CD8-positive, alpha-beta memory T cell (primary cell): ENCODE results near the gene CDH23. TPM values are rescaled to one million over a fixed set of nuclear protein-coding genes. Genes with fewer than 3 reads are reported as not detected.
A peak's percentile ranks its signal among the peaks of the same experiment; 100 is the strongest.

Experiments used
- CTCF ChIA-PET: fragments of 350-600 bp; sonication (Branson Sonifier 250); formaldehyde crosslinking; loops from one replicate; lab custom pipeline; 2021; ENCODE audit warnings: antibody characterized with exemption; lab: Charles Lee
- POLR2A ChIA-PET: fragments of 350-600 bp; sonication (Branson Sonifier 250); formaldehyde crosslinking; loops from one replicate; lab custom pipeline; 2021; ENCODE audit warnings: antibody characterized with exemption; lab: Charles Lee
- DNase-seq, 5 donors: peaks; one replicate each; pipeline versions ENCODE4 v3.0.0 to v3.0.0-alpha.2; 2020 to 2022; ENCODE audit warnings: mixed read lengths in 1 of 5
- H3K27ac ChIP-seq: one replicate; pipeline ENCODE4 v1.7.0; 2013; ENCODE audit warnings: low read depth, mild to moderate bottlenecking, low read length, moderate library complexity
- H3K27me3 ChIP-seq: 2 replicates; pipeline ENCODE4 v1.7.0; 2013; ENCODE audit warnings: low read length, mild to moderate bottlenecking; ENCODE audit not compliant: insufficient read depth, poor library complexity, severe bottlenecking
- H3K36me3 ChIP-seq: 2 replicates; pipeline ENCODE4 v1.7.0; 2013; ENCODE audit warnings: mild to moderate bottlenecking, low read length, moderate library complexity; ENCODE audit not compliant: insufficient read depth
- H3K4me1 ChIP-seq: 2 replicates; pipeline ENCODE4 v1.7.0; 2013; ENCODE audit warnings: mild to moderate bottlenecking, low read length, moderate library complexity; ENCODE audit not compliant: insufficient read depth
- H3K4me3 ChIP-seq: 2 replicates; pipeline ENCODE4 v1.7.0; 2013; ENCODE audit warnings: mild to moderate bottlenecking, low read length
- H3K9me3 ChIP-seq: 2 replicates; pipeline ENCODE4 v1.7.0; 2013; ENCODE audit warnings: mild to moderate bottlenecking, low read length
- H3K27ac Mint-ChIP-seq, 8 donors: one replicate each; pipeline ENCODE4 v1.8.0; 2020 to 2021; ENCODE audit warnings: mixed read lengths in 8 of 8, mild to moderate bottlenecking in 6 of 8, inconsistent platforms in 3 of 8, moderate library complexity in 3 of 8
- H3K27me3 Mint-ChIP-seq, 2 donors: one replicate each; pipeline ENCODE4 v1.8.0; 2020 to 2021; ENCODE audit warnings: mixed read lengths in 2 of 2, mild to moderate bottlenecking in 1 of 2, moderate library complexity in 1 of 2
- H3K36me3 Mint-ChIP-seq, 3 donors: one replicate each; pipeline ENCODE4 v1.8.0; 2020 to 2021; ENCODE audit warnings: mixed read lengths in 3 of 3, inconsistent platforms in 1 of 3, mild to moderate bottlenecking in 1 of 3
- H3K4me1 Mint-ChIP-seq, 3 donors: one replicate each; pipeline ENCODE4 v1.8.0; 2020 to 2021; ENCODE audit warnings: mixed read lengths in 3 of 3, inconsistent platforms in 1 of 3, mild to moderate bottlenecking in 1 of 3
- H3K4me3 Mint-ChIP-seq, 7 donors: one replicate each; pipeline ENCODE4 v1.8.0; 2020 to 2021; ENCODE audit warnings: mixed read lengths in 7 of 7, mild to moderate bottlenecking in 6 of 7, moderate library complexity in 4 of 7, inconsistent platforms in 2 of 7
- H3K9me3 Mint-ChIP-seq, 5 donors: one replicate each; pipeline ENCODE4 v1.8.0; 2020 to 2022; ENCODE audit warnings: mixed read lengths in 5 of 5, mild to moderate bottlenecking in 3 of 5, moderate library complexity in 2 of 5, inconsistent platforms in 1 of 5
- polyA plus RNA-seq: library from polyadenylated mRNA; unstranded; fragments of 300-500 nt; fragmentation: Illumina TruSeq; gene quantifications from one replicate; pipeline ENCODE4 v1.2.3, GENCODE V29; 2021
- total RNA-seq, 2 experiments: library from RNA; stranded (reverse); gene quantifications; one replicate each; pipeline ENCODE4 v1.2.3, GENCODE V29; 2021

CDH23 gene
- total and polyA plus RNA-seq, 3 experiments from 2014 or later, result 0.74 to 2.0 (median 0.78) TPM

- no peaks in the 10 kb centered on the region for H3K4me1 Mint-ChIP-seq
- no peaks in the 10 kb centered on the region for H3K4me1 ChIP-seq
- CTCF ChIA-PET, result no interaction called here
- no peaks in the 10 kb centered on the region for H3K9me3 ChIP-seq
- no peaks in the 10 kb centered on the region for H3K36me3 ChIP-seq
- no peak overlapping the region for H3K4me3 Mint-ChIP-seq
- H3K27me3 ChIP-seq, result no peaks in the 10 kb centered on the region
- POLR2A ChIA-PET, result no interaction called here
- no peak overlapping the region for H3K4me3 ChIP-seq
- no peak for DNase-seq
- H3K27me3 Mint-ChIP-seq, result peaks cover 0 to 7% of the 10 kb centered on the region in 2 donors
- H3K27ac ChIP-seq, result no peak overlapping the region
- no peaks in the 10 kb centered on the region for H3K9me3 Mint-ChIP-seq
- H3K36me3 Mint-ChIP-seq, result no peaks in the 10 kb centered on the region
- no peak overlapping the region for H3K27ac Mint-ChIP-seq
Observed at GRCh38 chr10:71551970-71552369, 155.2 kb downstream of the CDH23 start.

GRCh38 chr10:71553432-71553831 lies 156.7 kb downstream of the CDH23 start:
- POLR2A ChIA-PET, result no interaction called here
- Mint-ChIP-seq H3K27ac (no peak overlapping the region), H3K27me3 (peaks cover 0 to 10% of the 10 kb centered on the region in 2 donors), H3K36me3 (no peaks in the 10 kb centered on the region), H3K4me3 (no peak overlapping the region), H3K9me3 (no peaks in the 10 kb centered on the region), H3K4me1 (no peaks in the 10 kb centered on the region)
- no peak overlapping the region for H3K4me3 ChIP-seq
- H3K27me3 ChIP-seq, result no peaks in the 10 kb centered on the region
- no peaks in the 10 kb centered on the region for H3K9me3 ChIP-seq
- H3K36me3 ChIP-seq, result no peaks in the 10 kb centered on the region
- no peaks in the 10 kb centered on the region for H3K4me1 ChIP-seq
- no peak for DNase-seq
- no peak overlapping the region for H3K27ac ChIP-seq
- CTCF ChIA-PET, result interaction anchor here (1.2 kb wide), 2 partner anchors 15 to 234 kb away, joined by 3 to 4 read pairs; partner anchors contain the start of gene SLC29A3

GRCh38 chr10:71554671-71555070 lies 158.0 kb downstream of the CDH23 start:
- Mint-ChIP-seq H3K27ac (no peak overlapping the region), H3K4me3 (no peak overlapping the region), H3K9me3 (no peaks in the 10 kb centered on the region), H3K36me3 (peaks cover 0 to 2% (median 0%) of the 10 kb centered on the region in 3 donors), H3K4me1 (no peaks in the 10 kb centered on the region), H3K27me3 (peaks cover 0 to 15% of the 10 kb centered on the region in 2 donors)
- POLR2A ChIA-PET, result no interaction called here
- Histone ChIP-seq H3K36me3 (no peaks in the 10 kb centered on the region), H3K4me3 (no peak overlapping the region), H3K4me1 (no peaks in the 10 kb centered on the region), H3K27me3 (no peaks in the 10 kb centered on the region), H3K9me3 (no peaks in the 10 kb centered on the region), H3K27ac (no peak overlapping the region)
- CTCF ChIA-PET, result interaction anchor here (0.9 to 1.2 kb wide), 2 partner anchors 154 to 236 kb away, joined by 3 to 4 read pairs; partner anchors contain the start of gene SLC29A3
- DNase-seq, result no peak

- no peaks in the 10 kb centered on the region for H3K9me3 Mint-ChIP-seq
- Histone ChIP-seq H3K36me3 (no peaks in the 10 kb centered on the region), H3K27ac (no peak overlapping the region), H3K4me3 (no peak overlapping the region), H3K9me3 (no peaks in the 10 kb centered on the region), H3K27me3 (no peaks in the 10 kb centered on the region), H3K4me1 (no peaks in the 10 kb centered on the region)
- no peak overlapping the region for H3K27ac Mint-ChIP-seq
- ChIA-PET POLR2A (no interaction called here), CTCF (interaction anchor here (0.9 to 1.1 kb wide), 2 partner anchors 153 to 171 kb away, joined by 3 read pairs; no protein-coding TSS in a partner anchor)
- peaks cover 0 to 21% of the 10 kb centered on the region in 2 donors for H3K27me3 Mint-ChIP-seq
- H3K4me1 Mint-ChIP-seq, result no peaks in the 10 kb centered on the region
- H3K4me3 Mint-ChIP-seq, result no peak overlapping the region
- peaks cover 0 to 2% (median 0%) of the 10 kb centered on the region in 3 donors for H3K36me3 Mint-ChIP-seq
- no peak for DNase-seq
Observed at GRCh38 chr10:71555087-71555723, 158.5 kb downstream of the CDH23 start.

GRCh38 chr10:71555724-71556119 lies 159.0 kb downstream of the CDH23 start:
- Mint-ChIP-seq H3K4me1 (no peaks in the 10 kb centered on the region), H3K27ac (no peak overlapping the region), H3K9me3 (no peaks in the 10 kb centered on the region), H3K36me3 (peaks cover 0 to 2% (median 0%) of the 10 kb centered on the region in 3 donors), H3K27me3 (peaks cover 0 to 22% of the 10 kb centered on the region in 2 donors), H3K4me3 (no peak overlapping the region)
- no peaks in the 10 kb centered on the region for H3K36me3 ChIP-seq
- H3K4me3 ChIP-seq, result no peak overlapping the region
- H3K4me1 ChIP-seq, result no peaks in the 10 kb centered on the region
- H3K27me3 ChIP-seq, result no peaks in the 10 kb centered on the region
- H3K9me3 ChIP-seq, result no peaks in the 10 kb centered on the region
- no peak overlapping the region for H3K27ac ChIP-seq
- POLR2A ChIA-PET, result no interaction called here
- CTCF ChIA-PET, result interaction anchor here (0.9 to 1.1 kb wide), 2 partner anchors 153 to 172 kb away, joined by 3 read pairs; no protein-coding TSS in a partner anchor
- DNase-seq, result no peak

GRCh38 chr10:71558991-71559390 lies 162.3 kb downstream of the CDH23 start:
- no peak overlapping the region for H3K4me3 Mint-ChIP-seq
- CTCF ChIA-PET, result interaction anchor here (1.9 kb wide), 1 partner anchor 10 kb away, joined by 4 read pairs; no protein-coding TSS in a partner anchor

GRCh38 chr10:71561003-71561574 lies 164.4 kb downstream of the CDH23 start:
- no peak for DNase-seq
- H3K4me1 ChIP-seq, result no peaks in the 10 kb centered on the region
- no peaks in the 10 kb centered on the region for H3K36me3 ChIP-seq
- no peaks in the 10 kb centered on the region for H3K4me1 Mint-ChIP-seq
- peaks cover 12 to 50% of the 10 kb centered on the region in 2 donors for H3K27me3 Mint-ChIP-seq
- H3K27ac Mint-ChIP-seq, result peak overlapping the region in 1 of 8 donors; percentile 12
- ChIA-PET CTCF (interaction anchor here (1.9 kb wide), 1 partner anchor 9 kb away, joined by 5 read pairs; no protein-coding TSS in a partner anchor), POLR2A (interaction anchor here (0.6 kb wide), 1 partner anchor 217 kb away, joined by 3 read pairs; no protein-coding TSS in a partner anchor)
- H3K36me3 Mint-ChIP-seq, result peaks cover 0 to 2% (median 0%) of the 10 kb centered on the region in 3 donors
- H3K27me3 ChIP-seq, result no peaks in the 10 kb centered on the region
- no peak overlapping the region for H3K4me3 Mint-ChIP-seq
- peaks cover 0 to 2% (median 0%) of the 10 kb centered on the region in 5 donors for H3K9me3 Mint-ChIP-seq
- no peaks in the 10 kb centered on the region for H3K9me3 ChIP-seq
- no peak overlapping the region for H3K4me3 ChIP-seq
- no peak overlapping the region for H3K27ac ChIP-seq

More at GRCh38 chr10:71558991-71559390, 162.3 kb downstream of the CDH23 start:
- POLR2A ChIA-PET, result no interaction called here
- Mint-ChIP-seq H3K9me3 (peaks cover 0 to 2% (median 0%) of the 10 kb centered on the region in 5 donors), H3K27ac (no peak overlapping the region), H3K36me3 (peaks cover 0 to 2% (median 0%) of the 10 kb centered on the region in 3 donors), H3K27me3 (peaks cover 9 to 41% of the 10 kb centered on the region in 2 donors), H3K4me1 (no peaks in the 10 kb centered on the region)
- Histone ChIP-seq H3K36me3 (no peaks in the 10 kb centered on the region), H3K27me3 (no peaks in the 10 kb centered on the region), H3K4me3 (no peak overlapping the region), H3K27ac (no peak overlapping the region), H3K9me3 (no peaks in the 10 kb centered on the region), H3K4me1 (no peaks in the 10 kb centered on the region)
- DNase-seq, result no peak

- Histone ChIP-seq H3K4me1 (no peaks in the 10 kb centered on the region), H3K4me3 (no peak overlapping the region), H3K27ac (no peak overlapping the region), H3K36me3 (no peaks in the 10 kb centered on the region), H3K27me3 (no peaks in the 10 kb centered on the region), H3K9me3 (no peaks in the 10 kb centered on the region)
- ChIA-PET POLR2A (no interaction called here), CTCF (interaction anchor here (1.9 kb wide), 1 partner anchor 8 kb away, joined by 5 read pairs; no protein-coding TSS in a partner anchor)
- Mint-ChIP-seq H3K36me3 (peaks cover 0 to 2% (median 0%) of the 10 kb centered on the region in 3 donors), H3K4me3 (no peak overlapping the region), H3K27ac (peak overlapping the region in 1 of 8 donors; percentile 87), H3K4me1 (no peaks in the 10 kb centered on the region), H3K9me3 (peaks cover 0 to 2% (median 0%) of the 10 kb centered on the region in 5 donors), H3K27me3 (peaks cover 12 to 46% of the 10 kb centered on the region in 2 donors)
- DNase-seq, result no peak
Observed at GRCh38 chr10:71562181-71562580, 165.5 kb downstream of the CDH23 start.
